HS-5 (cell line): ENCODE results near the gene FBXW5.

ENCODE experiments used
- DNase-seq: peaks from one replicate; pipeline ENCODE4 v3.0.0-alpha.2; 2012; ENCODE audit warnings: low read depth

Gene FBXW5

DNA sequence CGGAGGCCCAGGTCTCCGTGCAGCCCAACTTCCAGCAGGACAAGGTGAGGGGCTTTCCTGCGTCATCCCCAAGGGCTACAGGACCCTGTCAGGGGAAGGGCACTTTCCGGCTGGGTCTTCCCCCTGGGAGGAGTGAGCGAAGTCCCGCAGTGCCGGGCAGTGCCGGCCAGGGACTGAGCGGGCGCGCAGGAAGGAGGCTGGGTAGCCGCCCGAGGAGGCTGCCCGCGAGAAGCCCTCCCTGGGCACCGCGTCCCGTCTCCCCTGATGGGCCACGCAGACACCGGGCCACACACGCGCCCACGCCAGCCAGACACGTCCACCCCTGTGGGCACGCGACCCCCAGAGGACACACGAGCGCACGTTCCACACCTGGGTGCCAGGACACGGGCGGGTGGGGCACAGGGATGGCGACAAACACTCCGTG is 33.1 kb upstream of the FBXW5 start:
- no peak for DNase-seq

GRCh38 chr9:136977223-136977622 is 32.7 kb upstream of the FBXW5 start, which contains the start of gene PTGDS:
Gene PTGDS, plus strand, starts transcription at chr9:136977504. Its CDS starts 75 bp downstream, at chr9:136977579.
- DNase-seq: no peak

DNA sequence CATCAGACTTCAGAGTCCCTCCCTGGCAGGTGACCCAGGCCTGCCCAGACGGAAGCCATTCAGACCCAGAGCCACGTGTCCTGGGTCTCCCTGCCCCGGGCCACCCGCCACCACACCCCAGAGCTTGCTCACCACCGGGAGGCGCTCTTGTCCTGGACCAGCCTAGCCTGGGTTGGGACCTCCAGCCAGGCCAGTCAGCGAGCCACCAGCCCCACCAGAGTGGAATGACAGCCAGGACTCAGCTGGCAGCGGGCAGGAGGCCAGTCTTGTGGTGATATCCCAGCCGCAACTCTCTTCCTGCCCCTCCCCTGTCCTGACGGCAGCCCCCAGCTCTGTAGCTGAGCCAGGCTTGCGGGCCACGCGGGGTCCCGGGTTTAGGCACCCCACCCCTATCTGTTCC is 31.1 kb upstream of the FBXW5 start:
- no peak for DNase-seq

DNA sequence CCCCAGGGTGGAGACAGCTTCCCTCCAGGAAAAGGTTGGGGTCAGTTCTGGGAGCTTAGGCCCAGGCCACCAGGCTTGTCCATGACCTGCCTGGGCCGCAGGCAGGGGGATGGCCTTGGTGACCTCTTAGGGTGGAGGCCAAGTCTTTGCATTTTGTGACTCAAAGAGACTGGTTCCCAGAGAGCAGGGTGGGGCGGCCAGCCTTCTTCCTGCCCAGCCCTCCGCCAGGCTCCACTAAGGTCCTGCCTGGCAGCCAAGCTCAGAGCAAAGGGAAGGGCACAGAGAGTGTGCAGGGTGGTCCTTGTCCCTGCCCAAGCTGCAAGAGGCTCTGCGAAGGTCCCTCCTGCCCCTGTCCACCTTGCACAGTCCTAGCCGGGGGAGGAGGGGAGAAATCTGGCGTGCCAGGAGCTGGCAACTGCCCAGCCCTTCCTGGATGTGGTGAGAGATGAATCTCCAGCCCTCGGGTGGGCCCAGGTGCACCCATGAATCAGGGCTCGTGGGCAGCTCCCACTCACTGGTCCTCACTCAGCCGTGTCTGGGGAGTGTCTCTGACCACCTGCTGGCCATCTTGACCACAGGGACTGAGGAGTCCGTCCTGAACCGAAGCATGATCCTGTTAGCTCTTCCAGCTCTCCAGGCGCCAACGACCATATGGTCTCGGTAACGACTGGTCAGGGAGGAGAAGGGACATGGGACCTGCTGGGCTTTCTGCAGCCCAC is 30.4 kb upstream of the FBXW5 start:
- DNase-seq: no peak

DNA sequence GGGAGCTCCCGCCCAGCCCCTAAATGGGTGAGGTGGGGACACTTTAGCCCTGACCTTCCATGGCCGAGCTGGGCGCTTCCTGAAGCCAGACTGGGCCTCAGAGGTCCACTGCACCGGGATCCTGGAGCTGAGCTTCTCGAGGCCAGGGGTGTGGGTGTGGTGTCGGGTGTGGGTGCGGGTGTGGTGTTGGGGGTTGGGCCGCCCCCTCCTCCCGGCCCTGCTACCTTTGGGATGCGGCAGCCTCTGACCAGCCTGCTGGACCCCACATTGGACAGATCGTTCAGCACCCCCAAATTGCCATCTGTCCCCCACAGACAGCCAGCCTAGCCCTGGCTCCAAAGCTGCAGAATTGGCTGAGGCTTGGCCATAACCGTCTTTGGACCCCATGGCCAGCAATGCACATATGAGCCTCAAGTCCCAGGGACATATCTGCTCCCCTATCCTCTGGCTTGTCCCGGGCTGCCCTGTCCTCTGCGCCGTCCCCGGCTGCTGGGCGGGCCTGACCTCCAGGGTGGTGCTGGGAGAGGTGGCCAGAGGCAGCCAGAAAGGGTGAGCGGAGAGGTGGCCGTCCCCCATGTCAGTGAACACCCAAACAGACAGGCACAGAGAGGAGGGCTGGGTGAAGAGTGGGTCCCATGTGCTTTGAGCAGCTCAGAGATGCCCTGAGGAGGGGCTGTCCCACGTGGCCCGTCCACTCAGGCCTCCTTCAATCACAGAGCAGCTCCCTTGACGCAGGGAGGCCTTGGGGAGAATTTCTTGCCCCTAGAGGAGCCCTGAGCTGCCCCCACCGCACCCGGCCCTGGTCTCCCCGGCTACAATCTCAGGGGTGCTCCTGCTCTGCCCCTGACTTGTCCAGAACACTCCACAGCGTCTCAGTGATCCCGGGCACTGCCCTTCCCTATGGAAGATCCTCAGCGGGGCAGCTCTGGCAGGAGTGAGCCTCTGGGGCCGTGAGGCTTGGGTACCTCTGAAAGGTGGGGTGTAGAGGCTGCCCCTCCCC is 29.4 kb upstream of the FBXW5 start:
- DNase-seq: no peak

DNA sequence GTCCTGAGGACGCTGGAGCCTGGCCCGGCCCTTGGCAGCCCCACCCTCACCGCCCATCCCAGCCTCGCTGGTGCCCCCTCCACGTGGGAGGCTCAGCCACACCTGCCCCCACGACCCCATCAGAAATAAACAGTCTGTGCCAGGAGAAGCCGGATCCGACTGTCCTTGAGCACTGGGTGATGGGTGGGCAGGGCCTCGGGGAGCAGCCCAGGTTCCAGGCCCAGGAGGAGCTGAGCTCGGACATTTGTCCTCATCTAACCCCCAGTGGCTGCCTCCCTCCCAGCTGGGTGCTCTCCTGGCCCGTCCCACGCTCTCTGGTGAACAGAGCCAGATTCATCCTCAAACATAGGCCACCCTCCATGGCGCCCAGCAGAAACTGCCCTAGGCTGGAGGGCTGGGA is 28.2 kb upstream of the FBXW5 start:
- DNase-seq: no peak

DNA sequence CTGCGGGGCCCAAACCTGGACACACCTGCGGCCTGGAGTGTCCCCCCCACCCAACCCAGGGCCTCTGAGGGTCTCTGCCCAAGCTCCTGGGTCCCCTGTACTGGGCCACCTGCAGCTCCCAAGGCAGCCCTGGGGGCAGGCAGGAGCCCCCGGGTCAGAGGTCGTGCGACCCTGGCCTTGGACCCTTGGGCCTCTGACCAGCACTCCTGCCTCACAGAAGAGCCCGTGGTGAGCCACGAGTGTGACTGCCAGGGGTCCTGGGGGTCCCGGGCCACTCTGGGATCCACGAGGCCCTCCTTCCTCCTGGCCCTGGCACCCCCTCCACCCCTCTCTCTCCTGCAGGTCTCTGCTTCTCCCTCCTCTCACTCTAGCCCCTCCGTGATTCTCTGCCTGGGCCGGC is 27.8 kb upstream of the FBXW5 start:
- no peak for DNase-seq

DNA sequence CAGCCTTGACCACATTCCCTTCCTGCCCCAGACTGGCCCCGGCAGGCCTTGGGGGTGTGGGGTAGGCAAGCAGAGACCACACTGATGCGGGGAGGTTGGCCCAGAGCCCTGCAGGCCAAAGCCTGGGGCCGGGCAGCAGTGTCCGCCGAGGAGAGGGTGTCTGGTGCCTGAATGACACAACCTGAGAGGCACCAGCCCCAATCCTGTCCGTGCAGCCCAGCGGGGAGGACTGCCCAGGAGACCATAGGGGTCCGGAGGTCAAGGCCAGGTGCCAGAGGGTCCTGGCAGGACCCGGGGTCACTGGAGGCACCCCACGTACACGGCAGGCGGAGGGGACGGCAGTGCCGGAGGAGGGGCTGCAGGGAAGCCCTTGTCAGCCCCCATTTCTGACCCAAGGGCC is 27.2 kb upstream of the FBXW5 start:
- no peak for DNase-seq

- DNase-seq: no peak
Observed at GRCh38 chr9:136970361-136970760, 25.8 kb upstream of the FBXW5 start.

GRCh38 chr9:136969774-136970173 is 25.2 kb upstream of the FBXW5 start:
- no peak for DNase-seq

GRCh38 chr9:136969150-136969549 is 24.6 kb upstream of the FBXW5 start:
- DNase-seq: no peak

- no peak for DNase-seq
Observed at GRCh38 chr9:136968333-136969127, 24.0 kb upstream of the FBXW5 start.

DNA sequence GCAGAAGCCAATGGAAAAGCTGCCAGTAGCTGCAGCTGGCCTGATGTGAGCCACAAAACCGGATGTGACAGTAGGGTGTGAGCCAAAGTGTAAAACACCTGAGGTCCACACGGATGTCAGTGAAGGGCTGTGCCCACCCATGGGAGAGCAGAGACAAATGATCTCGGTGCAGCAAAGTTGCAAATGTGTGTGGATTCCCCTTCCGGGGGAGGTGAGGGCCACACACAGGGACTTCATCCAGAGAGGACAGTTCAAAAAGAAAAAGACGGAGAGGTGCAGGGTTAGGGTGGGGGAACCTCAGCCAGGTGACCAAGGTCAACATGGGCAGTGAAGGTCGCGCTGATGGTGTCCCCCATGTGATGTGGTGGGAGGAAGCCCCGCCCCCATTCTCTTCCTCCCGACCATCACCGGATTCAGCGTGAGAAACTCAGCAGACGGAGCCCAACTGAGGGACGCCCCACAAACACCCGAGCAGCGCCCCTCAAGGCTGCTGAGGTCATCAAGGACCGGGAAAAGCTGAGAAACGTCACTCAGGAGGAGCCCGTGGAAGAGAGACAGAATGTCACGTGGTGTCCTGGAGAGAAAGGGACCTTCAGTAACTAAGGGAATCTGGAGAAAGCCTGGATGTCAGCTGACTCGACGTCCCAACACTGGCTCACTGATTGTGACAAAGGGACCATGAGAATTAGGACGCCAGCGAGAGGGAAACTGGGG is 21.4 kb upstream of the FBXW5 start:
- no peak for DNase-seq

GRCh38 chr9:136964833-136965422 is 20.4 kb upstream of the FBXW5 start:
- no peak for DNase-seq

GRCh38 chr9:136964171-136964689 is 19.7 kb upstream of the FBXW5 start:
- no peak for DNase-seq

DNA sequence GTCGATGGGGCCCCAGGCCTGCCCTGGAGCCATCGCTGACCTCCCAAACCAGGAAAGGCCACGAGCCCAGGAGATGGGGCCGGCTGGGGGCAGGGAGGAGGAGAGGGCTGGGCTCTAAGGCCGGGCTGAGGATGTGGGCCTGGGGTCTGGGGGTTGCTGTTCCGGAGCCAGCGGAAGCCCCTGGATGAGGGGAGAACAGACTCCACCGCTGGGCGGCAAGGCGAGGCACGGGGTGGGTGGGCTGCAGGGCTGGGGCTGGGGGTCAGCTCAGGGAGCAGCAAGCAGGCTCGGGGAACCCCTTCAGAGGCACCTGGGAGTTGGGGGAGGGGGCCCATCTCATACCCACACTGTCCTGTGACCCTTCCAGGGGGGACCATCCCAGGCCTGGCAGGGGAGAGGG is 19.2 kb upstream of the FBXW5 start:
- no peak for DNase-seq

GRCh38 chr9:136963341-136963740 is 18.8 kb upstream of the FBXW5 start:
- no peak for DNase-seq

DNA sequence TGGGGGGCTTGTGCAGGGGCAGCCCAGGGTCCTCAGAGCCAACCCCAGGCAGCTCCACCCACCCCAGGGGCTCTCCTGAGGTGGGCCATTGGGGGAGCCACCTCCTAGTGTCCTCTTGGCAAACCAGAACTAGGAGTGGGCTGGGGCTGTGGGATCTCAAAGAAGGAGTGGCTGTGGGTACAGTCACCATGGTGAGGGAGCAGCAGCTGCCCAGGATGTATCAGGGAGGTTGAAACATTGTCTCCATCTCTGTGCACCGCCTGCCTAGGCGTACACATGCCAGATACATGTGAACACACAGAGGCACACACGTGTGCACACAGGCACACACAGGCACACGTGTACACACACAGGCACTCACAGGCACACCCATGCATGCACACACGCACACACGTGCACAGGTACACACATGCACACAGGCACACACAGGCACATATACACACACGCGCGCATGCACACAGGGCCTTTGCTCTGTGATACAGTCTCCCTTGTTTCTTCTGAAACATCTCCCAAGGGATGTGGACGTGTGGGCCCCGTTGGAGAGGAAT is 18.2 kb upstream of the FBXW5 start:
- no peak for DNase-seq

DNA sequence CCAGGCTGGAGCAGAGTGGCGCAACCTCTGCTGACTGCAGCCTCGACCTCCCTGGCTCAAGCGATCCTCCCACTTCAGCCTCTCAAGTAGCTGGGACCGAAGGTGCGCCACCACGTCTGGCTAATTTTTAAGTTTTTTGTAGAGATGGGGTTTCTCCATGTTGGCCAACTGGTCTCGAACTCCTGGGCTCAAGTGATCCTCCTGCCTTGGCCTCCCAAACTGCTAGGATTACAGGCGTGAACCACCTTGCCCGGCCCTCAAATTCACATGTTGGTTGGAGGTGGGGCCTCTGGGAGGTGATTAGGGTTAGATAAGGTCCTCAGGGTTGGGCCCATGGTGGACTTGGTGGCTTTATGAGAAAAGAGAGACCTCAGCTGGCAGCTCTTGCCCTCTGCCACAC is 17.6 kb upstream of the FBXW5 start:
- DNase-seq: no peak

DNA sequence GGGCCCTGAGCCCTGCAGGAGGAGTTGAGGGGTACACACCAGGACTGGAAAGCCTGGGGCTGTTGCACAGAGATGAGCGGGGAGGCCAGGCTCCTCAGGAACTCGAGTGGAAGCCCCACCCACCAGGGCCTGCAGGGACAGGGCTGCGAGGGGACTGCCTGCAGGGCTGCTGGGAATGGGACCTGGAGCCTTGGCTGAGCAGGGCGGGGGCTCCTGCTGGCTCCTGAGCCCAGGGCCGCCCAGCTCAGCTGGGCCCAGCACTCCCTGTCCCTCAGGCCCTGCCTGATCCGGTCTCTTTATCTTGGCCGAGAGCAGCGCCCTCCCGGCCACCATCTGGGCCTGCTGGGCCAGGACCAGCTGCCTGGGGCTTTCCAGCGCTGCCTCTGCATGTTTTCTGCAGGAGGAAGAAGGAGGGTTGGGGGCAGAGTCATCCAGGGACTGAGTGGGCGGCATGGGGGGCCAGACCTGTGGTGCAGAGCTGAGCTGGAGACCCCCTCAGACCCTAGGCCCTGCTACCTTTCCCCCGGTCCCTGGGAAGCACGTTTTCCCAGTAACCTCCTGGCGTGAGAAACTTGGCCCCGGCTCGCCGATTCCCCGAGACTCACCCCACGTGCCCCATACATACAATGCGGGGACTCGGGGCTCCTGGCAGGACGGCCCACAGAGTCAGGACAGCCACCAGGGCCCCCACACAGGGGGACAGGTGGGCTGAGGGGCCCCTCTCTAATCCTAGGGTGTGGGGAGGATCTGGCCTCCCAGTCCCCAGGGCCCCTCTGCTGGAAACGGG is 16.9 kb upstream of the FBXW5 start:
- DNase-seq: no peak
